Testis (tissue), 2 donors: ENCODE data around the gene CDC27.

Experiments
- POLR2A ChIP-seq: fragments of 450-650 bp; IDR thresholded peaks from one replicate; pipeline ENCODE4 v1.6.1; 2017; ENCODE audit warnings: antibody characterized with exemption, mild to moderate bottlenecking, moderate library complexity
- TF ChIP-seq, protein P1 (sequence below), 3 experiments: fragments of 450-650 bp in 2 of 3; fragments of 200-600 bp in 1 of 3; sonication (generic) in 1 of 3; IDR thresholded peaks; one replicate each; pipeline ENCODE4 v1.5.1; 2016 to 2019; ENCODE audit warnings: antibody characterized with exemption in 3 of 3, mild to moderate bottlenecking in 2 of 3, moderate library complexity in 1 of 3

- TF ChIP-seq, protein P1, sequence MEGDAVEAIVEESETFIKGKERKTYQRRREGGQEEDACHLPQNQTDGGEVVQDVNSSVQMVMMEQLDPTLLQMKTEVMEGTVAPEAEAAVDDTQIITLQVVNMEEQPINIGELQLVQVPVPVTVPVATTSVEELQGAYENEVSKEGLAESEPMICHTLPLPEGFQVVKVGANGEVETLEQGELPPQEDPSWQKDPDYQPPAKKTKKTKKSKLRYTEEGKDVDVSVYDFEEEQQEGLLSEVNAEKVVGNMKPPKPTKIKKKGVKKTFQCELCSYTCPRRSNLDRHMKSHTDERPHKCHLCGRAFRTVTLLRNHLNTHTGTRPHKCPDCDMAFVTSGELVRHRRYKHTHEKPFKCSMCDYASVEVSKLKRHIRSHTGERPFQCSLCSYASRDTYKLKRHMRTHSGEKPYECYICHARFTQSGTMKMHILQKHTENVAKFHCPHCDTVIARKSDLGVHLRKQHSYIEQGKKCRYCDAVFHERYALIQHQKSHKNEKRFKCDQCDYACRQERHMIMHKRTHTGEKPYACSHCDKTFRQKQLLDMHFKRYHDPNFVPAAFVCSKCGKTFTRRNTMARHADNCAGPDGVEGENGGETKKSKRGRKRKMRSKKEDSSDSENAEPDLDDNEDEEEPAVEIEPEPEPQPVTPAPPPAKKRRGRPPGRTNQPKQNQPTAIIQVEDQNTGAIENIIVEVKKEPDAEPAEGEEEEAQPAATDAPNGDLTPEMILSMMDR (IDR thresholded peaks at IDR 0.05): no peak
- no peak for TF ChIP-seq POLR2A
Measured at GRCh38 chr17:47096343-47096742, 92.8 kb downstream of the CDC27 start.
